Measurements from ENCODE around the gene MACF1. TPM values are rescaled to one million over a fixed set of nuclear protein-coding genes. Genes with fewer than 3 reads are reported as not detected.
"Not testable (repeated sequence)": the region's sequence is repeated elsewhere in the genome, so short reads cannot be mapped to it uniquely, and the experiment has no call there.

Gene MACF1
- total RNA-seq, 6 donors from 2014 or later, result 359 to 1,160 (median 531) TPM

GRCh38 chr1:39473324-39473723 lies 268.8 kb downstream of the MACF1 start:
- TF ChIP-seq POLR2A (IDR thresholded peaks at IDR 0.05) (no peak), EP300 (IDR thresholded peaks at IDR 0.05) (no peak), CTCF (IDR thresholded peaks at IDR 0.05) (no peak), POLR2AphosphoS5 (IDR thresholded peaks at IDR 0.05) (no peak)
- Histone ChIP-seq H3K27ac (no peak overlapping the region), H3K9me3 (no peaks in the 10 kb centered on the region), H3K27me3 (no peaks in the 10 kb centered on the region), H3K4me3 (no peak overlapping the region), H3K36me3 (peaks cover 6 to 94% (median 55%) of the 10 kb centered on the region in 4 donors), H3K4me1 (no peaks in the 10 kb centered on the region)
- 95% methylated on average over 4 of the region's 4 CpGs for WGBS, 2 donors
- DNase-seq (no peak), ATAC-seq (ENCODE audit: low FRiP score in 2 of 2) (no peak)

GRCh38 chr1:39474810-39475209 lies 270.3 kb downstream of the MACF1 start:
- ATAC-seq (ENCODE audit: low FRiP score in 2 of 2) (no peak), DNase-seq (no peak)
- no peaks in the 10 kb centered on the region for H3K9me3 ChIP-seq
- no peak overlapping the region for H3K4me3 ChIP-seq
- H3K27me3 ChIP-seq, result no peaks in the 10 kb centered on the region
- 79 to 81% methylated on average over 4 of the region's 4 CpGs for WGBS, 2 donors
- TF ChIP-seq EP300 (IDR thresholded peaks at IDR 0.05), result no peak
- no peak for TF ChIP-seq POLR2AphosphoS5 (IDR thresholded peaks at IDR 0.05)
- no peak for TF ChIP-seq CTCF (IDR thresholded peaks at IDR 0.05)
- no peak for TF ChIP-seq POLR2A (IDR thresholded peaks at IDR 0.05)
- H3K36me3 ChIP-seq, result peaks cover 9 to 94% (median 54%) of the 10 kb centered on the region in 4 donors
- H3K4me1 ChIP-seq, result no peaks in the 10 kb centered on the region
- no peak overlapping the region for H3K27ac ChIP-seq

- H3K4me3 ChIP-seq; H3K27ac ChIP-seq; H3K9me3 ChIP-seq; H3K4me1 ChIP-seq; DNase-seq; H3K27me3 ChIP-seq; ATAC-seq (ENCODE audit: low FRiP score in 2 of 2): not testable (repeated sequence)
- 56 to 76% methylated on average over 1 of the region's 1 CpG for WGBS, 2 donors
- peaks cover 17 to 94% (median 56%) of the 10 kb centered on the region in 4 donors for H3K36me3 ChIP-seq
These were observed 271.1 kb downstream of the MACF1 start for GRCh38 chr1:39475551-39475950.

GRCh38 chr1:39478126-39478915 lies 273.8 kb downstream of the MACF1 start:
- H3K27ac ChIP-seq, result peak overlapping the region in 1 of 4 donors; percentile 19
- H3K27me3 ChIP-seq, result no peaks in the 10 kb centered on the region
- no peak for DNase-seq
- no peak for ATAC-seq (ENCODE audit: low FRiP score in 2 of 2)
- WGBS, 2 donors, result 78 to 79% methylated on average over 5 of the region's 5 CpGs
- no peaks in the 10 kb centered on the region for H3K9me3 ChIP-seq
- H3K4me1 ChIP-seq, result no peaks in the 10 kb centered on the region
- H3K36me3 ChIP-seq, result peaks cover 29 to 94% (median 59%) of the 10 kb centered on the region in 4 donors
- TF ChIP-seq POLR2A (IDR thresholded peaks at IDR 0.05), result no peak
- no peak for TF ChIP-seq POLR2AphosphoS5 (IDR thresholded peaks at IDR 0.05)
- TF ChIP-seq CTCF (IDR thresholded peaks at IDR 0.05), result no peak
- no peak for TF ChIP-seq EP300 (IDR thresholded peaks at IDR 0.05)
- H3K4me3 ChIP-seq, result no peak overlapping the region

- Histone ChIP-seq H3K36me3 (peaks cover 45 to 97% (median 74%) of the 10 kb centered on the region in 4 donors), H3K9me3 (no peaks in the 10 kb centered on the region), H3K4me3 (no peak overlapping the region), H3K27me3 (no peaks in the 10 kb centered on the region), H3K27ac (no peak overlapping the region), H3K4me1 (no peaks in the 10 kb centered on the region)
- DNase-seq, result no peak
- 89 to 94% methylated on average over 5 to 6 of the region's 6 CpGs for WGBS, 2 donors
- TF ChIP-seq POLR2A (IDR thresholded peaks at IDR 0.05) (no peak), EP300 (IDR thresholded peaks at IDR 0.05) (no peak), POLR2AphosphoS5 (IDR thresholded peaks at IDR 0.05) (no peak), CTCF (IDR thresholded peaks at IDR 0.05) (no peak)
- ATAC-seq (ENCODE audit: low FRiP score in 2 of 2), result no peak
These were observed 276.8 kb downstream of the MACF1 start for GRCh38 chr1:39481289-39481688.
